SU-DHL-6 (cell line): ENCODE measurements around the gene SVIL.

Experiments
- H2AFZ ChIP-seq: fragments of 200-600 bp; sonication (generic); 2 replicates; pipeline ENCODE4 v1.6.1; 2014; ENCODE audit warnings: low read depth, mild to moderate bottlenecking, moderate library complexity, mixed read lengths, antibody characterized with exemption, low read length; ENCODE audit not compliant: severe bottlenecking
- H3F3A ChIP-seq: fragments of 200-600 bp; shearing (Covaris generic); 2 replicates; pipeline ENCODE4 v1.6.0; 2016; ENCODE audit warnings: antibody characterized with exemption, mild to moderate bottlenecking; ENCODE audit not compliant: insufficient read depth
- H3K27ac ChIP-seq: fragments of 200-600 bp; sonication (generic); 2 replicates; pipeline ENCODE4 v1.5.1; 2016; ENCODE audit warnings: low read depth, mild to moderate bottlenecking, low read length, moderate library complexity, mixed read lengths
- H3K27me3 ChIP-seq: fragments of 200-600 bp; sonication (generic), shearing (Covaris generic); 2 replicates; pipeline ENCODE4 v1.6.0; 2014; ENCODE audit warnings: mild to moderate bottlenecking, low read length
- H3K36me3 ChIP-seq: fragments of 200-600 bp; sonication (generic); 2 replicates; pipeline ENCODE4 v1.6.1; 2014; ENCODE audit warnings: mild to moderate bottlenecking, low read length, mixed read lengths
- H3K4me2 ChIP-seq: fragments of 300-600, 200-600 bp; shearing (Covaris generic), sonication (generic); 2 replicates; pipeline ENCODE4 v1.6.0; 2014; ENCODE audit warnings: low read length, low read depth, mild to moderate bottlenecking; ENCODE audit not compliant: poor library complexity, severe bottlenecking
- H3K4me3 ChIP-seq: fragments of 200-600 bp; sonication (generic); 2 replicates; pipeline ENCODE4 v1.5.1; 2014; ENCODE audit warnings: antibody characterized with exemption, low read length, mild to moderate bottlenecking, mixed read lengths; ENCODE audit not compliant: insufficient read depth, poor library complexity, severe bottlenecking
- H3K79me2 ChIP-seq: fragments of 200-600 bp; sonication (generic); 2 replicates; pipeline ENCODE4 v1.6.1; 2014; ENCODE audit warnings: mild to moderate bottlenecking, low read length, moderate library complexity; ENCODE audit not compliant: insufficient read depth
- H3K9ac ChIP-seq: fragments of 200-600 bp; sonication (generic); 2 replicates; pipeline ENCODE4 v1.7.0; 2014; ENCODE audit warnings: mild to moderate bottlenecking, low read length
- H3K9me2 ChIP-seq: fragments of 200-600 bp; sonication (generic); replicated peaks from 2 replicates; pipeline ENCODE4 v1.6.1; 2014; ENCODE audit warnings: low read length; ENCODE audit not compliant: insufficient read depth
- H3K9me3 ChIP-seq: fragments of 200-600 bp; sonication (generic); 2 replicates; pipeline ENCODE4 v1.6.1; 2014; ENCODE audit warnings: low read length, mixed read lengths; ENCODE audit not compliant: insufficient read depth
- H4K20me1 ChIP-seq: fragments of 200-600 bp; sonication (generic); 2 replicates; pipeline ENCODE4 v1.6.1; 2014; ENCODE audit warnings: low read depth, mild to moderate bottlenecking, antibody characterized with exemption, low read length, moderate library complexity, mixed read lengths
- CTCF ChIP-seq: fragments of 200-600 bp; sonication (generic); IDR thresholded peaks from one replicate; pipeline ENCODE4 v1.5.1; 2017; ENCODE audit warnings: antibody characterized with exemption, mild to moderate bottlenecking, low read length, moderate library complexity; ENCODE audit not compliant: insufficient read depth, poor library complexity, severe bottlenecking
- EZH2phosphoT487 ChIP-seq: fragments of 200-600 bp; sonication (generic), shearing (Covaris generic); conservative IDR thresholded peaks from 2 replicates; pipeline ENCODE4 v1.6.1; 2018; ENCODE audit warnings: mild to moderate bottlenecking, antibody characterized with exemption, low read length, moderate library complexity, mixed read lengths

The SVIL gene

GRCh38 chr10:29636178-29636577 is 1.4 kb upstream of the SVIL start:
- H3K4me2 ChIP-seq: no peak overlapping the region
- no peak overlapping the region for H3K9ac ChIP-seq

GRCh38 chr10:29635711-29636144 is 957 bp upstream of the SVIL start:
- H3K79me2 ChIP-seq: no peaks in the 10 kb centered on the region
- H3K9ac ChIP-seq: no peak overlapping the region
- H2AFZ ChIP-seq: no peak overlapping the region
- no peaks in the 10 kb centered on the region for H3K36me3 ChIP-seq
- no peaks in the 10 kb centered on the region for H4K20me1 ChIP-seq
- TF ChIP-seq EZH2phosphoT487: no peak
- no peak for TF ChIP-seq CTCF
- no peak overlapping the region for H3K4me2 ChIP-seq
- no peaks in the 10 kb centered on the region for H3K27me3 ChIP-seq
- H3F3A ChIP-seq: no peaks in the 10 kb centered on the region
- H3K27ac ChIP-seq: no peak overlapping the region
- H3K9me2 ChIP-seq: no peaks in the 10 kb centered on the region
- no peak overlapping the region for H3K4me3 ChIP-seq
- no peaks in the 10 kb centered on the region for H3K9me3 ChIP-seq

More at GRCh38 chr10:29636178-29636577, 1.4 kb upstream of the SVIL start:
- no peak overlapping the region for H3K4me3 ChIP-seq
- no peak overlapping the region for H2AFZ ChIP-seq
- no peaks in the 10 kb centered on the region for H3K9me2 ChIP-seq
- no peaks in the 10 kb centered on the region for H3K9me3 ChIP-seq
- no peaks in the 10 kb centered on the region for H3K79me2 ChIP-seq
- H3K27ac ChIP-seq: no peak overlapping the region
- H4K20me1 ChIP-seq: no peaks in the 10 kb centered on the region
- no peaks in the 10 kb centered on the region for H3K27me3 ChIP-seq
- no peaks in the 10 kb centered on the region for H3K36me3 ChIP-seq
- H3F3A ChIP-seq: no peaks in the 10 kb centered on the region
- no peak for TF ChIP-seq CTCF
- TF ChIP-seq EZH2phosphoT487: no peak

- Histone ChIP-seq H3K36me3 (no peaks in the 10 kb centered on the region), H3K79me2 (no peaks in the 10 kb centered on the region), H3F3A (no peaks in the 10 kb centered on the region), H3K4me3 (no peak overlapping the region), H4K20me1 (no peaks in the 10 kb centered on the region), H3K9ac (no peak overlapping the region), H2AFZ (no peak overlapping the region), H3K27ac (no peak overlapping the region), H3K4me2 (no peak overlapping the region), H3K27me3 (no peaks in the 10 kb centered on the region), H3K9me3 (no peaks in the 10 kb centered on the region), H3K9me2 (no peaks in the 10 kb centered on the region)
- TF ChIP-seq EZH2phosphoT487 (no peak), CTCF (no peak)
Measured at GRCh38 chr10:29634105-29634504, 666 bp downstream of the SVIL start.

GRCh38 chr10:29631049-29631339 is 3.8 kb downstream of the SVIL start:
- no peak overlapping the region for H2AFZ ChIP-seq
- H3K9ac ChIP-seq: no peak overlapping the region
- H3F3A ChIP-seq: no peaks in the 10 kb centered on the region
- no peaks in the 10 kb centered on the region for H3K9me2 ChIP-seq
- H4K20me1 ChIP-seq: no peaks in the 10 kb centered on the region
- H3K27me3 ChIP-seq: no peaks in the 10 kb centered on the region
- no peaks in the 10 kb centered on the region for H3K79me2 ChIP-seq
- no peak overlapping the region for H3K4me3 ChIP-seq
- no peak for TF ChIP-seq CTCF
- no peak for TF ChIP-seq EZH2phosphoT487
- no peak overlapping the region for H3K27ac ChIP-seq
- no peak overlapping the region for H3K4me2 ChIP-seq
- H3K36me3 ChIP-seq: no peaks in the 10 kb centered on the region
- no peaks in the 10 kb centered on the region for H3K9me3 ChIP-seq
